Adrenal gland (tissue), 12 donors: ENCODE data around the gene RUBCNL. TPM values are rescaled to one million over a fixed set of nuclear protein-coding genes. Genes with fewer than 3 reads are reported as not detected.

ENCODE experiments used
- DNase-seq, 7 donors: peaks; one replicate each; pipeline ENCODE4 v3.0.0-alpha.2; 2019 to 2020
- H3K27ac ChIP-seq, 5 donors: fragments of 200-600 bp; sonication (generic) in 4 of 5; 1 replicate in 3 of 5; 2 replicates in 2 of 5; pipeline versions ENCODE4 v1.5.1 to v1.8.0; 2016 to 2020; ENCODE audit warnings: mild to moderate bottlenecking in 1 of 5
- H3K27me3 ChIP-seq: fragments of 200-600 bp; 2 replicates; pipeline ENCODE4 v1.8.0; 2021
- H3K36me3 ChIP-seq, 2 donors: fragments of 200-600 bp; replicated peaks in 1 of 2; 1 replicate in 1 of 2; 2 replicates in 1 of 2; pipeline versions ENCODE4 v1.5.1 to v1.8.0; 2018 to 2022
- H3K4me1 ChIP-seq, 2 donors: fragments of 200-600 bp; replicated peaks in 1 of 2; 1 replicate in 1 of 2; 2 replicates in 1 of 2; pipeline versions ENCODE4 v1.5.1 to v1.8.0; 2018 to 2021
- H3K4me3 ChIP-seq, 4 donors: fragments of 200-600 bp; sonication (generic) in 3 of 4; one replicate each; pipeline ENCODE4 v1.5.1; 2016 to 2018
- H3K9me3 ChIP-seq, 3 donors: fragments of 200-600 bp; sonication (generic) in 1 of 3; replicated peaks in 1 of 3; 1 replicate in 2 of 3; 2 replicates in 1 of 3; pipeline versions ENCODE4 v1.5.1 to v1.8.0; 2016 to 2021
- POLR2A ChIP-seq, 2 donors: fragments of 450-650 bp; IDR thresholded peaks; one replicate each; pipeline ENCODE4 v1.6.1; 2017; ENCODE audit warnings: antibody characterized with exemption in 2 of 2, mild to moderate bottlenecking in 2 of 2, moderate library complexity in 1 of 2
- WGBS, 4 donors: extraction: QIAGEN DNeasy Blood & Tissue Kit in 2 of 4; methylation state at CpG; one replicate each; pipeline versions ENCODE4 v1.1.5 to v1.1.7; 2013 to 2017; 5-methylcytosine and 5-hydroxymethylcytosine counted together
- intact Hi-C, 2 donors: fragments of 100-400 bp; cut with DNase I; formaldehyde crosslinking; loops; one replicate each; pipeline versions ENCODE4 v1.14.1 to v1.15.0; 2022 to 2023
- polyA plus RNA-seq, 3 donors: library from polyadenylated mRNA; stranded (reverse); fragments of 200-250 nt in 2 of 3; fragments of 350-450 nt in 1 of 3; fragmentation: Illumina TruSeq in 1 of 3; extraction: RNeasy Lipid Tissue Mini Kit (QIAGEN cat#74804) in 1 of 3; gene quantifications; one replicate each; pipeline ENCODE4 v1.2.3, GENCODE V29; 2013 to 2014
- total RNA-seq, 9 donors: library from RNA; depleted of rRNA in 4 of 9; stranded (reverse); fragments of >200 nt in 4 of 9; fragments of 120-200 nt in 1 of 9; fragmentation: NEBNext Ultra II Directional in 1 of 9; extraction: Animal tissue kit (Norgen Biotek cat#: 25700) in 1 of 9; gene quantifications; one replicate each; pipeline versions ENCODE4 v1.1.0 to v1.2.4, GENCODE V29; 2013 to 2023
- TF ChIP-seq, protein P1 (sequence below), 6 experiments: fragments of 450-650 bp in 4 of 6; fragments of 200-600 bp in 2 of 6; sonication (generic) in 1 of 6; IDR thresholded peaks; 1 replicate in 5 of 6; 2 replicates in 1 of 6; pipeline versions ENCODE4 v1.5.1 to v1.8.0; 2016 to 2021; ENCODE audit warnings: antibody characterized with exemption in 6 of 6, mild to moderate bottlenecking in 2 of 6, moderate library complexity in 1 of 6
- donor health status: healthy with polysubstance abuse.
- donor health status: Bipolar disorder and iron deficiency.
- donor health status: DM: yes; HTN: yes; CAD: no.
- donor health status: DM: no; HTN: no; CAD: no.
- donor health status: DM: no; HTN: no; CAD: no.
- donor health status: DM: yes; HTN: yes; CAD: no.

Gene RUBCNL
- total and polyA plus RNA-seq, 12 donors, result 0.81 to 7.9 (median 2.9) TPM

DNA sequence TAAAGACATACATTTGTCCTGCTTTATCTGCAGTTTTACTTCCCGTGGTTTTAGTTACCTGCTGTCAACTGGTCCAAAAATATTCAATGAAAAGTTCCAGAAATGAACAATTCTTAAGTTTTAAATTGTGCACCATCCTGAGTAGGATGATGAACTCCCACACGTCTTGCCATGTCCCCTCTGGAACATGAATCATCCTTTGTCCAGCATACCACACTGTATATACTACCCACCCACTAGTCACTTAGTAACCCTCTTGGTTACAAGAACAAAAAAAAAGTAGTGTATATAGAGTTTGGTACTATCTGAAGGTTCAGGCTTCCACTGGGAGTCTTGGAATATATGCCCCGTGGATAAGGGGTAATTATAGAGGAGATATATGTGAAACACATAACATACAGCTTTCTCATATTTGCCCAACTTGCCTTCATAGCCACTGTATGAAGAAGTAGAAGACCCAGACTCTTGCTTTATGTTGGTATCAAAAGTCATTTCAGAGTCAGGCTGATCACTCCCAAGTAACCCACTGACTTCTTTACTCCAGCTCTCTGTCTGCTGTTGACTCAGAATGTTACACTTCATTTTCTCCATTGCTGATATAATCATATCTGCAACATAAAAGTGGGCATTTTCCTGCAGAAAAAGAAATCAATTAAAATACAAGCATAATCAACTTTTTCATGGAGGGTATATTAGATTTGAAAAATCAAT lies 19.3 kb downstream of the RUBCNL start:
- H3K36me3 ChIP-seq, result no peaks in the 10 kb centered on the region
- no peaks in the 10 kb centered on the region for H3K4me1 ChIP-seq
- no peaks in the 10 kb centered on the region for H3K27me3 ChIP-seq
- DNase-seq, result no peak
- no peak for TF ChIP-seq POLR2A (IDR thresholded peaks at IDR 0.05)
- TF ChIP-seq, protein P1, sequence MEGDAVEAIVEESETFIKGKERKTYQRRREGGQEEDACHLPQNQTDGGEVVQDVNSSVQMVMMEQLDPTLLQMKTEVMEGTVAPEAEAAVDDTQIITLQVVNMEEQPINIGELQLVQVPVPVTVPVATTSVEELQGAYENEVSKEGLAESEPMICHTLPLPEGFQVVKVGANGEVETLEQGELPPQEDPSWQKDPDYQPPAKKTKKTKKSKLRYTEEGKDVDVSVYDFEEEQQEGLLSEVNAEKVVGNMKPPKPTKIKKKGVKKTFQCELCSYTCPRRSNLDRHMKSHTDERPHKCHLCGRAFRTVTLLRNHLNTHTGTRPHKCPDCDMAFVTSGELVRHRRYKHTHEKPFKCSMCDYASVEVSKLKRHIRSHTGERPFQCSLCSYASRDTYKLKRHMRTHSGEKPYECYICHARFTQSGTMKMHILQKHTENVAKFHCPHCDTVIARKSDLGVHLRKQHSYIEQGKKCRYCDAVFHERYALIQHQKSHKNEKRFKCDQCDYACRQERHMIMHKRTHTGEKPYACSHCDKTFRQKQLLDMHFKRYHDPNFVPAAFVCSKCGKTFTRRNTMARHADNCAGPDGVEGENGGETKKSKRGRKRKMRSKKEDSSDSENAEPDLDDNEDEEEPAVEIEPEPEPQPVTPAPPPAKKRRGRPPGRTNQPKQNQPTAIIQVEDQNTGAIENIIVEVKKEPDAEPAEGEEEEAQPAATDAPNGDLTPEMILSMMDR (IDR thresholded peaks at IDR 0.05), result no peak
- no peak overlapping the region for H3K4me3 ChIP-seq
- intact Hi-C loops, result no loop called here
- no peak overlapping the region for H3K27ac ChIP-seq
- H3K9me3 ChIP-seq, result no peaks in the 10 kb centered on the region
- WGBS, 4 donors, result 75 to 81% (median 79%) methylated on average over 3 of the region's 3 CpGs

DNA sequence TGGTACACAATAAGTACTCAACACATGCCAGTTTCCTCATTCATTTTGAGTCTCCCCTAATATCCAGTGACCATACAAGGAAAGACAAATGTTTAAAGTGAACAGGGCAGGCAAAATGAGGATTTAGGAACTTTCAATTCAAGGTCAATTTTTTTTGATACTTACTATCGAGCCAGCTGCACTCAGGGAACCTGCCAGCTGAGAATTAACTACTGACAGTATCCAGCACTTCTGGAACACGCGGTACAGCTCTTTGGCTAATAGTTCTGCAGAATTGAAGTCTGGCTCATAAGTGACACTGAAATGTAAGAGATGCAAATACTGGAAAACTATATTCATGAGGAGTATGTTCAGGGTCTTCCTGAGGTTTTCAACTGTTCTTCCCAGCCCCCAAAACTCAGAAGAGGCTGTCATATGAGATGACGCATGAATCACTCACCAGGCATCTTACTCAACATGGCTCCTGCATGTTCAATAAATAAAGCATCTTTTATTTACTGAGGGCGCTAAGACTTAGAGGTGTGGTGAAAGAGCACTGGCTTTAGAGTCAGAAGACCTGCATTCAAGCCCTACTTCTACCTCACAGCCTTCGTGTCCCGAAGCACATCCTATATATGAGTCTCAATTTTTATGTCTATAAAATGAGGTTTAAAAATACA lies 25.6 kb downstream of the RUBCNL start:
- DNase-seq, result no peak
- no peaks in the 10 kb centered on the region for H3K9me3 ChIP-seq
- H3K4me3 ChIP-seq, result no peak overlapping the region
- H3K36me3 ChIP-seq, result no peaks in the 10 kb centered on the region
- TF ChIP-seq, protein P1 (IDR thresholded peaks at IDR 0.05), result no peak
- TF ChIP-seq POLR2A (IDR thresholded peaks at IDR 0.05), result no peak
- 75 to 81% (median 80%) methylated on average over 7 of the region's 7 CpGs for WGBS, 4 donors
- no peaks in the 10 kb centered on the region for H3K4me1 ChIP-seq
- no peak overlapping the region for H3K27ac ChIP-seq
- intact Hi-C loops, result no loop called here
- H3K27me3 ChIP-seq, result no peaks in the 10 kb centered on the region

DNA sequence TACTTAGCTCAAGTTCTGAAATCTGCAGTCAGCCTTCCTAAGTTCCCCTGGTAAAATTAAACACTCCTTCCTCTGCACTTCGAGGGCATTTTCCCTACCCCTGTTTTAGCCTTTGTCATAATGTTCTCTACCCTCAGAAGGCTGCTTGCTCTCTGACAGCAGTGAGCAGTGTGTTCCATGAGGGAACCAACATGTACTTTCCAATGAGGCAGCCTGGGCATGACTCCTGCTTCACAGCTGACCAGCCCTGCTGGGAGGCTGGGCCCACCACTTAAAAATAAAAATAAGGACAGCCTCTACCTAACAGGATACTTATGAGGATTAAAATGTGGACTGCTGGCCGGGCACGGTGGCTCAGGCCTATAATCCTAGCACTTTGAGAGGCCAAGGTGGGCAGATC lies 26.4 kb downstream of the RUBCNL start:
- DNase-seq, result no peak
- no peak overlapping the region for H3K4me3 ChIP-seq
- no peaks in the 10 kb centered on the region for H3K36me3 ChIP-seq
- no peak for TF ChIP-seq POLR2A (IDR thresholded peaks at IDR 0.05)
- TF ChIP-seq, protein P1 (IDR thresholded peaks at IDR 0.05), result no peak
- no peaks in the 10 kb centered on the region for H3K9me3 ChIP-seq
- 85 to 96% (median 89%) methylated on average over 3 of the region's 3 CpGs for WGBS, 4 donors
- no peak overlapping the region for H3K27ac ChIP-seq
- no peaks in the 10 kb centered on the region for H3K27me3 ChIP-seq
- no peaks in the 10 kb centered on the region for H3K4me1 ChIP-seq
- intact Hi-C loops, result no loop called here

DNA sequence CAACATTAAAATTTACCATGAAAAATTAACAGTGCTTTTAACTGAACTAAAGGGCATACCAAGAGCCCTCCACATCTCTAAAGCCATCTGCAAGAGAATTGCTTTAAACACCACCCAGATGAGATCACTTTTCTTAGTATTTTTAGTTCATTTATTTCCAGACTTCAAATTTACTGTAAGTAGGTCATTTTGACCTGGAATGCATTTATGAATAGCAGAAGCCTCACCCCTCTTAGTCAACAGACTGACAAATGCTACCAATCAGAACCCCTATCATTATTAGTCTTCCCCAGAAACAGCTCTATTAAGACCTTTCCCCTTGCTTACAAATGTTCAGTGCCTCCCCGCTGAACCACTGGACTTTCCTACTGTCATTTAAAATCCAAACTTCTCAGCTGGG lies 27.3 kb downstream of the RUBCNL start:
- no peaks in the 10 kb centered on the region for H3K36me3 ChIP-seq
- WGBS, 4 donors, result 75 to 87% (median 80%) methylated on average over 1 of the region's 1 CpG
- no peaks in the 10 kb centered on the region for H3K4me1 ChIP-seq
- intact Hi-C loops, result no loop called here
- H3K27ac ChIP-seq, result no peak overlapping the region
- H3K4me3 ChIP-seq, result no peak overlapping the region
- no peak for DNase-seq
- no peak for TF ChIP-seq POLR2A (IDR thresholded peaks at IDR 0.05)
- TF ChIP-seq, protein P1 (IDR thresholded peaks at IDR 0.05), result no peak
- H3K27me3 ChIP-seq, result no peaks in the 10 kb centered on the region
- H3K9me3 ChIP-seq, result no peaks in the 10 kb centered on the region
